Measurements from ENCODE around the gene PLXNA1.

- TF ChIP-seq CTCF (IDR thresholded peaks at IDR 0.05; ENCODE audit: low read length) (no peak), EZH2 (optimal IDR thresholded peaks at IDR 0.05; ENCODE audit: low read depth, low read length) (no peak)
These were observed 21.6 kb upstream of the PLXNA1 start for GRCh38 chr3:126961191-126961790.

Measured in MM.1S (cell line).